Measurements from ENCODE around the gene KRTAP12-1.
"Not testable (repeated sequence)": the region's sequence is repeated elsewhere in the genome, so short reads cannot be mapped to it uniquely, and the experiment has no call there.

KRTAP12-1 gene

DNA sequence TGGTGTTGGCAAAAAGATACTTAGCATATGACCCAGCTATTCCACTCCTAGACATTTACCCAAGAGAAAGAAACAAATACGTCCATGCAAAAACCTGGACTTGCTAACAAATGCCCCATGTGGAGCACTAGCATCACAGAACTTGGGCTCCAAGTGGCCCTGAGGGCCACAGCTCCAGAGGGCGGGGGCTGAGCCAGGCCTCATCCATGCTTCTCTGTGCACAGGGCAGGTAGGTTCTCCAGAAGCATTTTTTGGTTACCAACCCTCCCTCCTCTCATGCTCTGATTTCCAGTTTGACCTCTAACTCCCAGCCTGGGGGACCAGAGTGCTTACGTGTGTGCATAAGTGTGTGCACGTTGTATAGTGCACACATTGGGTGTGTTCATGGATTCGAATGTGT is 17.3 kb downstream of the KRTAP12-1 start:
- no peak for DNase-seq

DNA sequence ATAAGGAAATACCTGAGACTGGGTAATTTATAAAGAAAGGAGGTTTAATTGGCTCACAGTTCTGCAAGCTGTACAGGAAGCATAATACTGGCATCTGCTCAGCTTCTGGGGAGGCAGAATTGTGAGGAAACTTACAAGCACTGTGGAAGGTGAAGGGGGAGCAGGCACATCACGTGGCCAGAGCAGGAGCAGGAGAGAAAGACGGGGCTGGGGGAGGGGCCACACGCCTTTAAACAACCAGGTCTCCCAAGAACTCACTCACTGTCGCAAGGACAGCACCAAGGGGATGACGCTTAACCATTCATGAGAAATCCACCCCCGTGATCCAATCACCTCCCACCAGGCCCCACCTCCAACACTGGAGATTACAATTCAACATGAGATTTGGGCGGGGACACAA is 20.4 kb downstream of the KRTAP12-1 start:
- DNase-seq: not testable (repeated sequence)

DNA sequence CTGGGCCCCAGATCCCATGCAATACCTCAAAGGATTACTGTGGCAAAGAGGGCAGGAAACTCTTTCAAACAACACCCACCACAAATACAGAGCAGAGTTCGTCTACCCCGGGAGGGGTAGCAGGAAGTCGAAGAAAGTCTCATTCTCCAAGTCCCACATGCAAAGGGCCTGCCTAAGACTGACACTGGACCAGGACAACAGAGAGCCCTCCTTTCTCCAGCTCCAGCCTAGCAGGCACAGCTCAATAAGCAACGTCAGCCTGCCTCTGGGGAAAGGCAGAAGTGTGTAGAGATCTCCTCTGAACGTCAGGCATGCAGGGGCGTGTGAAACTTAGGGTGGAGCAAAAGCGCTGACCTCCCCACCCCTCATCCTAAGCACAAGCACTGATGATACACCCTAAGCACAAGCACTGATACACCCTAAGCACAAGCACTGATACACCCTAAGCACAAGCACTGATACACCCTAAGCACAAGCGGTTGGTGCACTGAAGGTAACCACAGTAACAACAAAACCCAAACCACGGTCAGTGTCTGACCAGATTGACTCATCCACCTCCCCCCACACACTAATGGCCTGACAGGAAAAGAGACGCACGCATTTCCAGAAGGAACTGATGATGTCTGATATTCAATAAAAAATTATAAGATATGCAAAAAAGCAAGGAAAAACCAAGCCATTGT is 22.9 kb downstream of the KRTAP12-1 start:
- DNase-seq: peak in 1 of 2 experiments; percentile 19

DNA sequence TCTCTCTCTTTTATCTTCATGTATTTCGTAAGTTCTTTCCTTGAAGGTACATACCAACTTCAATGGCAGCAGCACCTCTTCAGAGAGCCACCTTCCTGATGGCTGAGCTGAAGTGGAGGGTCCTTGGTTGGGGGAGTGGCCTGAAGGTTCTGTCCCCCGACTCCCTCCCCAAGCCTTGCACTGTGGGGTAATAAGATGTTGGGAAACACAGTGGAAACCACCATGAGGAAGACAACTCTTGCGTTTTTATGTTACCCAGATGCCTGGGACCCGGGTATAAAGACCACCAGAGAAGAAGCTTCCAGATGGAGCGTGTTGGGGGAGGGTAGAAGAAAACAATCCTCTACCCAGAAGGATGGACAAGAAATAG is 23.4 kb downstream of the KRTAP12-1 start:
- DNase-seq: no peak

DNA sequence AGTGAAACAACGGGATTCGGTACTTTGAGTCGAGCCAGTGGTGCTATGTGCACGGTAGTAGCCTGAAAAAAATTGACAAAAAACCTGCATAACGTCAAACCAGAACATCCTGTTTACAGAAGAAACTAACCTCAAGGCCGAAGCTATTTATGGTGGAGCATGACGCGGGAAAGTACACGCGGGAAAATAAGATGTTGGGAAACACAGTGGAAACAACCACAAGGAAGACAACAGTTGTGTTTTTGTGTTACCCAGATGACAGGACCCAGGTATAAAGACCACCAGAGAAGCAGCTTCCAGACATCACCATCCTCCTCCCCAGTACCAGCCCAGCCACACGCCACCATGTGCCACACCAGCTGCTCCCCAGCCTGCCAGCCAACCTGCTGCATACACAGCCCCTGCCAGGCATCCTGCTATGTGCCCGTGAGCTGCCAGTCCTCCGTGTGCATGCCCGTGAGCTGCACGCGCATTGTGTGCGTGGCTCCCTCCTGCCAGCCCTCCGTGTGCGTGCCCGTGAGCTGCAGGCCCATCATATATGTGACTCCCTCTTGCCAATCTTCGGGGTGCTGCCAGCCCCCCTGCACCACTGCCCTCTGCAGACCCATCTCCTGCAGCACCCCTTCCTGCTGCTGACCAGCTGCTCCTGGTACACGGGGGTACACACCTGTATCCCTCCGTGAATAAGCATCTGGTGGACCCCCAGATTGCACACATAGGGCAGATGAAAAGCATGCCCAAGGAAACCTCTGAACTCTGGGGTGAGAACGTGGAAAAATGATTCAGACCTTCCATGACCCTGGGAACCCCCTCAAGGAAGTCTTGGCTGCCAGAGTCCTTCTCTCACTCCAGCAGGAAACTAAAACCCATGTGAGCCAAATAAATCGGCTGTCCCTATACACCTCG is 24.1 kb downstream of the KRTAP12-1 start, which contains the start of gene KRTAP12-3:
KRTAP12-3 (plus strand) TSS at position 298 of the 906 bp plus-strand sequence; CDS start at position 346, 48 bp downstream.
- DNase-seq: peak in 1 of 2 experiments; percentile 21

DNA sequence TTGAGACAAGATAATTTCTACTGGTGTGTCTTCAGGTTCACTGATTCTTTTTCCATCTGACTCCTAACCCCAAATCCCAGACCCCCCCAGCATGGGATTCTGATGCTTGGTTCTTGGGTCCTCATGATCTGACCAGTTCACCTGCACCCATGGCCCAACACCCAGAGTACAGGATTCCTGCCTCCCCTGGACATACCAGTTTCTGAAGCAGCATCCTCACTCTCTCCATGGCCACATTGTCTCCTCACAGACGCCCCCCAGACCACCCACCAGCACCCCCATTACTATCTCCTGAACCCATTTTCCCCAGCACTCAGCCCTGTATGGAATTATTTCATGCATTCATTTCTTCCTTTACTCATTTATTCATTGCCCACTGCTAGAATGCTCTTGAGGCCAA is 25.1 kb downstream of the KRTAP12-1 start:
- no peak for DNase-seq

DNA sequence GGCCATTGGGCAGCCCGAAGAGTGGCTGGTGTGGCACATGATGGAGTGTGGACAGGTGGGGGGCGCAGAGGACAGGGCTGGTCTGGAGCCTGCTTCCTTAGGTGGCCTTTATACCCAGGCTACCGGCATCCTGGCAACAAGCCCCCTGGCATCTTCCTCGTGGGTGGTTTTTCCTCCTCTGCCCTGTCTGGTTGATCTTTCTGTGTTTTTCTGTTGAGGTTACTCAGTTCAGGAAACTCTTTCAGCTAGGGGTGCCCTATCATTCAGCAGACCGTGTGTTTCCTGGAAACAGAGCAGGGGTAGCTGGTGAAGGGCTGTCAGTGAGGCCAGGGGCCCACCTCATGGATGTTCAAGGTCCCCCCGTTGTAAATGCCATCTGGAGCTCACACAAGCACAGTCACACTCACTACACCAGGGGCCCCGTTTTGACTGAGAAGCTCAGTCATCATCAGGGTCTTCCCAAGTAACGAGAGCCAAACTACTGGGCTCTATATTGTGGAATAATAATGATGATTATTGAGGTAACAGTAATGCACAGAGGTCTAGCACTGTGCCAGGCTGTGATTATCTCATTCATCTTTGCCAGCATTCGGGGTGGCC is 27.3 kb downstream of the KRTAP12-1 start, which contains the start of gene KRTAP12-4:
KRTAP12-4 (minus strand) TSS at position 84 of the 600 bp plus-strand sequence; CDS start at position 39, 45 bp downstream.
- DNase-seq: no peak

DNA sequence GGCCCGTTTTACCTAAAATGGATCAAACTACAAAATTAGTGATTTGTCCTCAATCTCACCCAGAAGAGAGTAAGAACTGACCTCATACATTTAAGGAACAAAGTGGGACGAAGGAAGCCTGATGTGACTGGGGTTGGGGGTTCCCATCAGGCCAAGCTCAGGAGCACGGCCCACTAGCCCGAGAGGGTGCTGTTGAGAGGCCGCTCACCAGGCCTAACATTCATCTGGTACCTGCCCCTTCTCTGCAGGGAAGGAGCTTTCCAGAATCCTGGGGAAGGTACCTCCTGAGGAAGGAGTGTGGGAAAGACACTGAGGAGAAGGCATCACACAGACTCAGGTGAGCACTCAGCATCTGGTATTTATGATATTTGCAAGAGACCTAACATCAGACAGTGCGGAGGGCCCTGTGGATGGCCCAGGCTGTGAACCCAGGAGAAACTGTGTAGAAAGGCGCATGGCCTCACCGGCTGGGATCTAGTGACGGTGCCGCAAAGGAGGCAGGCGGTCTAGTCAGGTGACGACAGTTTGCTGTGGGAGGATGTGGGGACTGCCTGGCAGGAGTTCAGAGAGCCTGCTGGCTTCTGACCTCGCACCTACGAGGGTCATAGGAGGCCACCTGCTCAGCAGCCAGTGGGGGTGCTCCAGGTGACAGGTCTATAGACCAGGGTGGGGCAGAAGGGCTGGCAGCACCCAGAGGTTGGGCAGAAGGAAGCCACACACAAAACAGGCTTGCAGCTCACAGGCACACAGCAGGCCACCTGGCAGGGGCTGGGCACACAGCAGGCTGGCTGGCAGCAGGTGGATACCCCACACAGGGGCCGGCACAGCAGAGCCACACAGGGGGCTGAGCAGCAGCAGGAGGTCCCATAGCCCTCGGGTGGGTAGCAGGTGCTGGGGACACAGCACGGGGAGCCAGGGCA is 28.0 kb downstream of the KRTAP12-1 start:
- DNase-seq: no peak

DNA sequence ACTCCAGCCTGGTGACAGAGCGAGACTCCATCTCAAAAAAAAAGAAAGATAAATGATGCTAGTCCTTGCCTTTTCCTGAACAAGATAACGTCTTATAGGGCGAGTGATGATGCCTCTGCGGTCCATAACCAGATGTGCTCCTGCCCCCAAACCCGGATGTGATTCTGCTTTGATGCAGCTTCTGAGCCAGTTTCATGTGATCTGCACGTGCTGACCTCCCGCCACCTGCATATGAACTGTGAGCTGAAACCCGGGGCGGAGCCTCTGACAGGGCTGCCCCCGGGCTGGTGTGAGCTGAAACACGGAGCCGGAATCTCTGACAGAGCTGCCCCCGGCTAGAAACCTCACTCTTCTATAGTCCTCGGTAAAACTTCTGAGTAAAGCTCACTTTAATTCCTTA is 28.8 kb downstream of the KRTAP12-1 start:
- DNase-seq: no peak

DNA sequence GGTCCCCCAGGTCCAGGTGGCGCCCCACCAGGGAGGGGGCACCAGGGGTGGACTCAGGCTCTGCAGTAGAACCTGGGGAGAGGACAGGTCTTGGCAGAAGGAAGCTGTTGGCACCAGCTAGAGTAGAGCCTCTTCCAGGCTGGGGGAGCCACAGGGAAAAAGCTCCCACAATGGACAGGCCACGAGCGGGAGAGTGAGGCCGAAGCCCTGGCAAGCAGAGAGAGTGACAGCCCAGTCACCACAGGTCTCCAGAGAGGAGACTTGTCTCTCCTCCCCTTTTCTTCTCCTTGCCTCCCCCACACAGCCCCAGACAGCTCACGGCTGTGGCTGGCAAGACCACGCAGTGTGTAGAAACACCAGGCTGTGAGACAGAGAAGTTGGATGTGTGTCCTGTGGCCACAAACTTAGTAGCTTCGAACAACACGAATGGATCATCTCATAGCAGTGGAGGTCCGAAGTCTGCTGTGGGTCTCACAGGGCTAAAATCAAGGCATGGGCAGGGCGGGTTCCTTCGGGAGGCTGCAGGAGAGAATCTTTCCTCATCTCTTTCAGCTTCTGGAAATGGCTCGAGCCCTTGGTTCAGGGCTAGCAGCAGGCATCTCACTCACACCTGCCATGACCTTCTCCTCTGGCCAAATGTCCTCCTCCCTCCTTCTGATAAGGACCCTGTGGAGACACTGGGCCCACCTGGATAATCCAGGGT is 30.8 kb downstream of the KRTAP12-1 start:
- DNase-seq: no peak

DNA sequence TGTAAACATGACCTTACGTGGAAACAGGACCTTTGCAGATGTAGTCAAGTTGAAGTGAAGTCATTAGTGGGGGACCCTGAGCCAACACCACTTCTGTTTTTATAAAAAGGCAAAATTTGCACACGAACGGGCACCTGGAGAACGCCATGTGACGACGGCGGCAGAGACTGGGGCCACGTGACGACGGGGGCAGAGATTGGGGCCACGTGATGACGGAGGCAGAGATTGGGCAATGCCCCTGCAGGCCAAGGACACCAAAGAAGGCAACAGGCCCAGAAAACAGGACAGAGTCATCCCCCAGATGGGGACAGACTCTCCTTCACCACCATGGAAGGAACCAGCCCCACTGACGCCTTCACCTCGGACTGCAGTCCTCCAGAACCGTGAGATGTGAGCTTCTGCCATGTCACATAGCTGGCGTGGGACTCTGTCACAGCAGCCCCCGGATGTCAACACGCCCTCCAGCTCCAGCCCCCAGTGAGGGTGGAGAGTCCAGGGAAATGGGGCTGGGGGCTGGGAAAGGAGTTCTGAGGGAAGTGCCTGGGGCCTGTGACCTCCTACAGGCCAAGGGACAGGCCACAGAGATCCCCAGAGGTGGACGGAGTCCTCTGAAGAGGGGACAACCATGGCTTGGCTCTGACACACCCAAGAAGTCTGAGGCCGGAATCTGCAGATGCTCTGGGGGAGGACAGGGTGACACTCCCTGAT is 31.5 kb downstream of the KRTAP12-1 start:
- no peak for DNase-seq

DNA sequence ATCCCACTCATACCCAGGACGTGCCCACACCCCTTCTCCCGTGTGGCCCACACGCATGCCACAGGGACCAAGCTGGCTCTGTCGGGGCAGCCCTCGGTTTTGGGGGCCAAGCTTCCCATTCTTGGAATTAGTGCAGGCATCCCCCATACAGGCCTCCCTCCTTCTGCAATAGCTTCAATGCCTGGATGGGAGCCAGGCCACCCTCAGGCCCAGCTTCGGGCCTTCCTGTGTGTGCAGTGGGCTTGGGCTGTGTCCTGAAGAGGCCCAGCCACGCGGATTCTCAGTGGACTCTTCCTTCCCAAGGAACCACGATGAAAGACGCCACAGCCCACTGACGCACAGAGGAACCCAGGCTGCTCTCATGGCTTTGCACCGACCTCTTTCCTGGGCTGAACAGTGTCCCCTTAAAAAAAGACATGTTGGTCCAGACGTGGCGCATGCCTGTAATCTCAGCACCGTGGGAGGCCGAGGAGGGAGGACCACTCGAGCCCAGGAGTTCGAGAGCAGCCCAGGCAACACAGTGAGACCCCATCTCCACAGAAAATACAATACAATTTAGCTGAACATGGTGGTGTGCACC is 32.4 kb downstream of the KRTAP12-1 start:
- DNase-seq: no peak

DNA sequence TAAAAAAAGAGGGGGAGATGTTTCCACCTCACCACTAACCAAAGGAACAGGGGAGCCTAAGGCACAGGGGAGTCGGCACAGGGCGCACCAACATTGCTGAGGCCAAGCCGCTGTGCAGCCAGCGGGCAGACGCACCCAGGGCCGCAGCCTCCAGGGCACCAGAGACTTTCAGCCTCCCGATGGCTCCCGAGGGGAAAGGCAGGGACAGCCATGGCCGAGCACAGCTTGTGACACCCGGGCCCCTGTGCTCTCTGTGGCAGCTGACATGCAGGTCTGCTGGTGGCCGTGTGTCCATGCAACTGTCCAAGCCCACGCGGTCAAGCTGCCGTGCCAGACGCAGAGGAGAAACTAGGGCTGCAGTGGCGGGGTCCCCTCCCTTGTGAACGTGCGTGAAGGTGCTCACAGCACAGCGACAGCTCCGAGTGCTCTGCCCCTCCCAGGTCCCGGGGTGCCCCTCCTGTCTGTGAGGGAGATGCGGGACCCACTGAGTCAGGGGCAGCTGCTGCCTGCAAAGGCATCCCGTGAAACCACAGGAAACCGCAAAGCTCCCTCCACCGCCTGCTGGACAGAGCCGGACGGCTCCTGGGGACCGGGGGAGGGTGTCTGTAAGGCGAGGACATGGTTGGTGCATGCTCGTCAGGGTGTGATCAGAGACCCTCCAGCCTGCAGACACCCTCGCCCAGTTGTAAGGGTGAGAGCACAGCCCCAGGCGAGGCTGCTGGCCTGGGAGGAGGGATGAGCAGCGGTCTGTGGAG is 33.2 kb downstream of the KRTAP12-1 start:
- no peak for DNase-seq

DNA sequence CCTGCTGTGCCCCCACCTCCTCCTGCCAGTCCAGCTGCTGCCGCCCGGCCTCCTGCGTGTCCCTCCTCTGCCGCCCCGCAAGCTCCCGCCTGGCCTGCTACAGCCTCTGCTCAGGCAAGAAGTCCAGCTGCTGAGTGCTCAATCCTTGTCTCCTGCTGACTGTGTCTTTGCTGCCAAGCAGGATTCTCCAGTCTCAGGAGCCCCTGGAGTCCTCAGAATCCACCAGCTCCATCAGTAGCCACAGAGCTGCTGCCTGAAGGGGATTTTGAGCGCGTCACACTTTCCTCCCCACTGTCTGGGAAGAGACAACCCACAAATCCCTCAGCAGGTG is 34.8 kb downstream of the KRTAP12-1 start:
- DNase-seq: no peak

DNA sequence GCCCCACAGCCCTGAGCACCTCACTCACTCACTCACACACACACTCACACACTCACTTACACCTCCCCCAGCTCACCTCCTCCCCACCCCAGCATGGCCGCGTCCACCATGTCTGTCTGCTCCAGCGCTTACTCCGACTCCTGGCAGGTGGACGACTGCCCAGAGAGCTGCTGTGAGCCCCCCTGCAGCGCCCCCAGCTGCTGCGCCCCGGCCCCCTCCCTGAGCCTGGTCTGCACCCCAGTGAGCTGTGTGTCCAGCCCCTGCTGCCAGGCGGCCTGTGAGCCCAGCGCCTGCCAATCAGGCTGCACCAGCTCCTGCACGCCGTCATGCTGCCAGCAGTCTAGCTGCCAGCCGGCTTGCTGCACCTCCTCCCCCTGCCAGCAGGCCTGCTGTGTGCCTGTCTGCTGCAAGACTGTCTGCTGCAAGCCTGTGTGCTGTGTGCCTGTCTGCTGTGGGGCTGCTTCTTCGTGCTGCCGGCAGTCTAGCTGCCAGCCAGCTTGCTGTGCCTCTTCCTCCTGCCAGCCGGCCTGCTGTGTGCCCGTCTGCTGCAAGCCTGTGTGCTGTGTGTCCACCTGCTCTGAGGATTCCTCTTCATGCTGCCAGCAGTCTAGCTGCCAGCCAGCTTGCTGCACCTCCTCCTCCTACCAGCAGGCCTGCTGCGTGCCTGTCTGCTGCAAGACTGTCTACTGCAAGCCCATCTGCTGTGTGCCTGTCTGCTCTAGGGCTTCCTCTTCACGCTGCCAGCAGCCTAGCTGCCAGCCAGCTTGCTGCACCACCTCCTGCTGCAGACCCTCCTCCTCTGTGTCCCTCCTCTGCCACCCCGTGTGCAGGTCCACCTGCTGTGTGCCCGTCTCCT is 35.4 kb downstream of the KRTAP12-1 start, which contains the start of gene KRTAP10-11:
KRTAP10-11 (plus strand) TSS at position 49 of the 856 bp plus-strand sequence; CDS start at position 94, 45 bp downstream.
- DNase-seq: not testable (repeated sequence)

DNA sequence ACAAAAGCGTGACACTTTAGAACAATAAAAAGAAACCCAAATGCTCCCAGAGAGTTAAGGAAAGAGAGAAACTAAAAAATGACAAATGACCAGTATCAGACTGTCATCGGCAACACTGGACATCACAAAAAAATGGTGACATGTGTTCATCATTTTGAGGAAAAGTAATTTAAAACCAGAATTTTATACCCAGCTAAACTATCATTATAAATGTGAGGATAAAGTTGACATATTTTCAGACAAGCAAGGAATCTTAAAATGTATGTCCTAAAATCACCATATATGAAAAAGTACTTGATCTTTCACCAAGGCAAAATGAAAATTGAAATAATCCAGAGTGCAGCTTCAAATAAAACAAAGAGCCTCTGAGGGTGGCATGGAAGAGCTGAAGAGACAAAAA is 37.1 kb downstream of the KRTAP12-1 start:
- no peak for DNase-seq

DNA sequence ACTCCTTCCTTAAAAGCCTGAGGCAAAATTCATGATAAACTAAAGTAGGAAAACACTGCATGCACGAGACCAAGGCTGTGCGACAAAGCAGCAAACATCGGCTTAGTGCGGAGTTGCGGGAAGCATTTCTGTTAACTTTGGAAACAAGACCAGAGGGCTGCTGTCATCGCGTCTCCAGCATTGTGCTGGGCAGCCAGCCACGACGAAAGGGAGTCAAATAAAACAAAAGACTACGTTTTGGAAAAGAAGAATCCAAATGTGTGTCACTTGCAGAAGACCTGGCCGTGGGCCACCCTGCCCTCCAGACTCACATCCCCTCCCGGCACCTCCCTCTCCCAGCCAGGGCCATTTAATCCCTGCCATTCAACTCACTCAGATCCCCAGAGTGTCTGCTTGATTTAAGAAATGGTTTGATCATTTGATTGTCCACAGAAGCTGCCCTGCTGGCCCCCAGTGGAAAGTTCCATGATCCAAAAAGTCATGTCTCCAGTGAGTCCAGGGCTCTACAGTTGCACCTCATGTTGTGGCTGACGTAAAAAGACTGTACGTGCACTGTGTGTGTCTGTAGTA is 38.1 kb downstream of the KRTAP12-1 start:
- DNase-seq: no peak

DNA sequence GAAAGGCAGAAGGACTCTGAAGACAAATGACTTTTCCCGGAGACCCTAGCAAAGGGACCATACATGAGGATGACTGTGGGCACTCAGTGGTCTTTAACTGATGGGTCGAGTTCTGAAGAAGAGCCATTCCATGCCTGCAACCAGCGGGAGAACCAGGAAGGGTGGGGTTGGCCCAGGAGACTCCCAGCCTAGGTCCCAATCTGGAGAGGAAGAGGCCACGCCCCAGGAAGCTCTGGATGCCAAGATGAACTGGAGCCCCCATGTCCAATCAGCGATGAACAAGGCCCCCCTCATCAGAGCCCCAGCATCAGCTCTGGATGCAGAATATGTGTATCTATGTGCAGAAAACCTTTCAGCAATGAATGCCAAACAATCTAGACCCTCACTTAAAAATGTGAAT is 41.2 kb downstream of the KRTAP12-1 start:
- DNase-seq: no peak

DNA sequence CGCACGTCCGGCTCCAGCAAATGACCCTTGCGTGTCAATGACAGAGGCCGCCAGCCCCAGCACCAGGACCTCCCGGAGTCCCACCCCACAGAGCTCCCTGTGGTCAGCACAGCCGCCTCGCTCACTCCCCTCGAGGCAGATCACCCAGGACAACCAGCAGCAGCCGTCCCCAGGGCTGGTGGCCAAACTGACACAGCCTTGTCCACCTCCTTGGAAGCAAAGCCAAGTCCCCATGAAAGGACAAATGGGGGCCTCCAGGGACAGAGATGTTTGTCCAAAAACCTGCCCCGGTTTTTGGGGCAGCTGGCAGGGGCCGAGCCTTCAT is 42.7 kb downstream of the KRTAP12-1 start:
- DNase-seq: no peak
